ENCODE results near the gene DIP2C.

DIP2C gene

DNA sequence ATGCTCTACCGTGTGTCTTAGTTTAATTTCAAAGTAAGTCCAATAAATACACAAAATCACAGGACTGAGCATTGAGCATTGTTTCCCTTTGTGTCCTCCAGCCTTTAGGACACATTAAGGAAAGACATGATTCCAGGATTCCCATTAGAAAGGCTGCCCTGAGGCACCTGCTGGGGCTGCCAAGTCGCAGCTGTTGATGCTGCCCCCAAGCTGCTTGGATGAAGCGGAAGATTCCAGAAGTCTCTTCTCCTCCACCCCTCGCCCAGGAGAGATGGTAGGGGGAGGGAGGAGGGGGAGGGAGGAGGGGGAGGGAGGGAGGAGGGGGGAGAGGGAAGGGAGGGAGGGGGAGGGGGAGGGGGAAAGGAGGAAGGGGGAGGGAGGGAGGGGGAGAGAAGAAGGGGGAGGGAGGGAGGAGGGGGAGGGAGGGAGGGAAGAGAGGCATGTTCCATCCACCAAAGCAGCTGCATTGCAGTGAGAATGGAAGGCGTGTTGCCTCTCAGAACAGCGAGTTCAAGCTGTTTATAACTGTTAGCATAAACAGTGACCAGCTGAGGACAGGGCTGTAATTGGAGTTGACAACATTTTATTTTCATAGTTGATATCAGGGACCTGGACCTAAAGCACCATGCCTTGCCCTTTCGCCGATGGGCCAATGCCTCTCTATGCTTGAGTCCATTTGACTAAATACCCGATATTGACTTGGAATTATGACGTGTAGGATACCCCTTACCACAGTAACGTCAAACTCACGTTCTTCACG is 67.3 kb downstream of the DIP2C start:
- H3K27me3 ChIP-seq (ENCODE audit: control insufficient read depth, insufficient read depth, low read length) = no peaks in the 10 kb centered on the region
- no peaks in the 10 kb centered on the region for H3K9me3 ChIP-seq (replicated peaks; ENCODE audit: low read length)
- no peak overlapping the region for H3K4me2 ChIP-seq (ENCODE audit: low read length)
- no peak overlapping the region for H3K9ac ChIP-seq (ENCODE audit: low read depth, low read length)
- no peak overlapping the region for H3K4me3 ChIP-seq (ENCODE audit: low read length)
- H3K36me3 ChIP-seq (ENCODE audit: insufficient read depth, low read length) = peaks cover 6% of the 10 kb centered on the region
- peaks cover 37% of the 10 kb centered on the region for H3K4me1 ChIP-seq (ENCODE audit: control insufficient read depth, insufficient read depth, low read length)

DNA sequence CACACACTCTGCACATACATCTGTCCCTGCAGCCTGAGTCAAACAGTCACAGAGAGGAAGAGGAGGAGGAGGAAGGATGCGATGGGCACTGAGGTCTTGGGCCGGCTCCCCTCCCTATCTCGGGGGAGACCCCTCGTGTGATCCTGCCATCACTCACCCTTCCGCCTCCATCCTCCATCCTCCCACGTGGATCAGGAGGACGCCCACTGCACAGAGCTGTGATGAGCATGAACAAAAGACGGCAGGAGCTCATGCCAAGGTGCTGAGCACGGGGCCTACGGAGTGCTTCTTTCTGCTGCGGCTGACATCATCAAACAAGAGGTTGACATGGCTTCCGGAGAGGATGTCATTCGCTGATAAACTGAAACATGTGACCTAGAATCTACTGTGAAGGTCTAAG is 68.0 kb downstream of the DIP2C start:
- Histone ChIP-seq H3K9ac (ENCODE audit: low read depth, low read length) (no peak overlapping the region), H3K4me1 (ENCODE audit: control insufficient read depth, insufficient read depth, low read length) (peaks cover 37% of the 10 kb centered on the region), H3K9me3 (replicated peaks; ENCODE audit: low read length) (no peaks in the 10 kb centered on the region), H3K4me2 (ENCODE audit: low read length) (no peak overlapping the region), H3K4me3 (ENCODE audit: low read length) (no peak overlapping the region), H3K36me3 (ENCODE audit: insufficient read depth, low read length) (peaks cover 6% of the 10 kb centered on the region), H3K27me3 (ENCODE audit: control insufficient read depth, insufficient read depth, low read length) (no peaks in the 10 kb centered on the region)

DNA sequence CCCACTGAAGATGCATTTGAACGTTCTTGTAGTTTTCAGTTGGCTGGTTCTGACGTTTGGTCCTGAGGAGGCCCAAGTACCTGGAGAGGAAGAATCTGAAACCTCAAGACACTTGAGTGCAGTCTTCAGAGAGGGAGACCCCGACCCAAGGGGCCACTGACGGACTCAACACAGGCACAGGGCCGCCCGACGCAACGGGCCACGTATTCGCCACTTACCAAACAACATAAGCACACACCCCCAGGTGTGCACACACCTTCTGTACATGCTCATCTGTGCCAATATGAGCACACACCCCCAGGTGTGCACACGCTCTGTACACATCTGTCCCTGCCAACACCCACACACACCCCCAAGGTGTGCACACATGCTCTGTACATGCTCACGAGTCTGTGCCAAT is 68.5 kb downstream of the DIP2C start:
- Histone ChIP-seq H3K27me3 (ENCODE audit: control insufficient read depth, insufficient read depth, low read length) (no peaks in the 10 kb centered on the region), H3K9me3 (replicated peaks; ENCODE audit: low read length) (no peaks in the 10 kb centered on the region), H3K9ac (ENCODE audit: low read depth, low read length) (no peak overlapping the region), H3K4me2 (ENCODE audit: low read length) (no peak overlapping the region), H3K4me3 (ENCODE audit: low read length) (no peak overlapping the region), H3K4me1 (ENCODE audit: control insufficient read depth, insufficient read depth, low read length) (peaks cover 35% of the 10 kb centered on the region), H3K36me3 (ENCODE audit: insufficient read depth, low read length) (peaks cover 6% of the 10 kb centered on the region)

DNA sequence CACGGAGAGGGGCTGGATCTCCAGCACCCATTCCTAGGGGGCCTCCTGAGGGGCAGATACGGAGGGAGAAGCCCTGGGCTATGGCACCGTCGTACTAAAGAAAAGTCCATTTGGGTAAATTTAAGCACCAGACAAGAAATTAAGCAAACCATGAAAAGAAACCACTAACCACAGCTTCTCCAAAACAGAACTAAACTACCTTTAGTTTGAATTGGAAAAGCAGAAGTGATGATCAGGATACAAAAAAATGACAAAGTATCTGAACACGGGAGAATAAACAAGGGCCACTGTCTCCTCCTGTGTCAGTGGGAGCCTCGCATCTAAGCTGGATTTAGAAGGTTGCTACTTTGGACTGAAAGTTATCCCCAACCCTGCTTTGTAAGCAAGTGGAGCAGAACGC is 69.1 kb downstream of the DIP2C start:
- Histone ChIP-seq H3K9me3 (replicated peaks; ENCODE audit: low read length) (no peaks in the 10 kb centered on the region), H3K9ac (ENCODE audit: low read depth, low read length) (no peak overlapping the region)

DNA sequence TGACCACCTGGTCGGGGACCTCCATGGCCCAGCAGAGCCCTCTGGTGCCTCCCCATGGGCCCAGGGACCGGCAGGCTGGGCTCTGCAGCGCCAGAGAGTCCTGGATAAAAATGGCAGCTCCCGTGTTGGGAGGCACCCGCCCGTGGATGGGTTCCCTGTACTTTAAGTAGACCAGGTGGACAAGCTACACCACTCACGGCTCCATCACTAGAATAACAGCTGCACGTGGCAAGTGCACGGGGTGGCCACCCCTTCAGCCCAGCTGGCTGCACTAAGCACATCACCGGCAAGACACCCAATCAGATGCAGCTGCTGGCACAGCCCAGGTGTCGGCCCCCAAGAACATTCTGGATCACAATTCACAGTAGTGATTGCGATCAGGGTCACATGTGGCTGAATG is 69.8 kb downstream of the DIP2C start:
- H3K4me2 ChIP-seq (ENCODE audit: low read length) = no peak overlapping the region
- no peaks in the 10 kb centered on the region for H3K9me3 ChIP-seq (replicated peaks; ENCODE audit: low read length)
- H3K36me3 ChIP-seq (ENCODE audit: insufficient read depth, low read length) = peaks cover 6% of the 10 kb centered on the region
- no peak overlapping the region for H3K4me3 ChIP-seq (ENCODE audit: low read length)
- no peaks in the 10 kb centered on the region for H3K27me3 ChIP-seq (ENCODE audit: control insufficient read depth, insufficient read depth, low read length)
- H3K9ac ChIP-seq (ENCODE audit: low read depth, low read length) = no peak overlapping the region
- H3K4me1 ChIP-seq (ENCODE audit: control insufficient read depth, insufficient read depth, low read length) = peaks cover 35% of the 10 kb centered on the region

More for the DNA sequence above, 69.1 kb downstream of the DIP2C start:
- Histone ChIP-seq H3K4me2 (ENCODE audit: low read length) (no peak overlapping the region), H3K4me3 (ENCODE audit: low read length) (no peak overlapping the region), H3K27me3 (ENCODE audit: control insufficient read depth, insufficient read depth, low read length) (no peaks in the 10 kb centered on the region), H3K4me1 (ENCODE audit: control insufficient read depth, insufficient read depth, low read length) (peaks cover 35% of the 10 kb centered on the region), H3K36me3 (ENCODE audit: insufficient read depth, low read length) (peaks cover 6% of the 10 kb centered on the region)

DNA sequence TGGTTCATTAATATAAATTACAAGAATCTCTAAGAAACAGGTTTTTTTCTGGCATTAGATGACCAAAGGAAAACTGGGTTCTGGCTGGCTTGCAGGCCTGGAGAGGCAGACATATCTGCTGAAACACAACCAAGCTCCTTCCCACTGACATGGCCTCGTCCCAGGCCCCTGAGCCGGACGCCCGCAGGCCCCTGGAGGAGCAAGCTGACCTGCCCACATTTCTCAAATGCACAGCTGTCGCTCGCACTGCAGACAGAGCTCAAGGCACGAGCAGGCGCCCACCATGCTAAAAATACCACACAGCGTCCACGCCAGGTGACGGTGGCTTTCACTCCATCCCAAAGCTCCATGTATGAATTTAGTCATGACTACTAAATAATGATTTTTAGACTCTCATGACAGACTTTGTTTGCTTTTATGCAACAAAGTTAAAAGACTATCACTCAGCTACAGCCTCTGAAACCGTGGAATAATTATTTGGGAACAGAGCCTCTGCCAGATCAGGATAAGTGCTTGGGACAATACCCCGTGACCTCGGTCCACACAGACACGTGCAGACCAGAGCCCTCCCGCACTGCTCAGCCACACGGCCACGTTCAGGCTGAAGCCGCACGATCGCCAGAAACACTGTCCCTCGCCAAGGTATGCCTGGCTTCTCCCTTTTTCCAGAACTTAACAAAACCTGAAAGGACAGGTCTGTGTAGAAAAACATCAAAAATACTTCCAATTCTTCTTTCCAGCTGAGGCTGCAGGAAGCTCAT is 71.1 kb downstream of the DIP2C start:
- peaks cover 37% of the 10 kb centered on the region for H3K4me1 ChIP-seq (ENCODE audit: control insufficient read depth, insufficient read depth, low read length)
- no peak overlapping the region for H3K4me3 ChIP-seq (ENCODE audit: low read length)
- no peaks in the 10 kb centered on the region for H3K27me3 ChIP-seq (ENCODE audit: control insufficient read depth, insufficient read depth, low read length)
- H3K9me3 ChIP-seq (replicated peaks; ENCODE audit: low read length) = no peaks in the 10 kb centered on the region
- H3K4me2 ChIP-seq (ENCODE audit: low read length) = peak overlapping the region; percentile 10
- peaks cover 6% of the 10 kb centered on the region for H3K36me3 ChIP-seq (ENCODE audit: insufficient read depth, low read length)
- no peak overlapping the region for H3K9ac ChIP-seq (ENCODE audit: low read depth, low read length)

DNA sequence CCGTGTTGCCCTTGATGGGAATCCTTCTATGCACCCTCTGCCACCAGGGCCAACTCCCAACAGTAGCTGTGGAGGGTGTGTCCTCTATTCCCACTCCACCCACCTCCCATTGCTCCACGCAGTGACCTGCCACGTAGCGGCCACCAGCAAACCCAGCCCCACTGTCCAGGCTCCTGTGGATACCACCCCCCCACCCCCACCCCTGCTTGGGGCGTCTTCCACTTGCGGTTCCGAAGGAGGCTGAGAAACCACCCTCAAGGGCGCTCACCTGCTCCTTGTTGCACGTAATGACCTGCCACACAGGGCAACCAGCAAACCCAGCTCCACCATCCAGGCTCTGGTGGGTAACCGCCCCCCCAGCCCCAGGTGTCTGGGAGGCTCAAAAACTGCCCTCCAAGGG is 72.0 kb downstream of the DIP2C start:
- Histone ChIP-seq H3K27me3 (ENCODE audit: control insufficient read depth, insufficient read depth, low read length) (no peaks in the 10 kb centered on the region), H3K4me2 (ENCODE audit: low read length) (no peak overlapping the region), H3K4me3 (ENCODE audit: low read length) (no peak overlapping the region), H3K9ac (ENCODE audit: low read depth, low read length) (no peak overlapping the region), H3K9me3 (replicated peaks; ENCODE audit: low read length) (no peaks in the 10 kb centered on the region), H3K4me1 (ENCODE audit: control insufficient read depth, insufficient read depth, low read length) (peaks cover 39% of the 10 kb centered on the region), H3K36me3 (ENCODE audit: insufficient read depth, low read length) (peaks cover 6% of the 10 kb centered on the region)

DNA sequence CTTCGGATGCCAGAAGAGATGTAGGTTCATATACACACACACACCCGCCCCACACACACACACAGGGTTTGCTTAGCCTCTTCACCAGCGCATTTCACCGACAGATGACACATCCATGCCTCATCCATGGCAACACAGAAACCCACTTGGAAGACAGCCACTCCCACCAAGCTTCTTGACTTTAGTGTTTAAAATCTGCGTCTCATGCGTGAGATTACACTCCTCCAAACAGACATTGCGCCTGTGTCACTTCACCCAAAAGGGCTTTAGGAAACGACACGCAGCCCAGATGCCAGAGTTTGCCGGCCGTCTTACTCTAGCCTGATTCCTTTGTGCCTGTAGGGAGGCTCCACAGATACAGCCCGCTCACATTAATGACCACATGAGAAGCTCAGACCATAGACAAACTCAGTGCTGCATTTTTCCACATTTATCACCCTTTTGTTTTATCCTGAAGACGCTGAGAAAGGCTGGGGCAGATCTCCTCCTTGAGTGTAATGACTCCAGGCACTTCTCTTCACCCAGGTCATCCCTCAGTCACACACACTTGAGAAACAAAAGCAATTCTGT is 73.8 kb downstream of the DIP2C start:
- Histone ChIP-seq H3K36me3 (ENCODE audit: insufficient read depth, low read length) (no peaks in the 10 kb centered on the region), H3K4me3 (ENCODE audit: low read length) (no peak overlapping the region), H3K27me3 (ENCODE audit: control insufficient read depth, insufficient read depth, low read length) (no peaks in the 10 kb centered on the region), H3K4me2 (ENCODE audit: low read length) (peak overlapping the region; percentile 68), H3K4me1 (ENCODE audit: control insufficient read depth, insufficient read depth, low read length) (peaks cover 48% of the 10 kb centered on the region), H3K9me3 (replicated peaks; ENCODE audit: low read length) (no peaks in the 10 kb centered on the region), H3K9ac (ENCODE audit: low read depth, low read length) (no peak overlapping the region)

DNA sequence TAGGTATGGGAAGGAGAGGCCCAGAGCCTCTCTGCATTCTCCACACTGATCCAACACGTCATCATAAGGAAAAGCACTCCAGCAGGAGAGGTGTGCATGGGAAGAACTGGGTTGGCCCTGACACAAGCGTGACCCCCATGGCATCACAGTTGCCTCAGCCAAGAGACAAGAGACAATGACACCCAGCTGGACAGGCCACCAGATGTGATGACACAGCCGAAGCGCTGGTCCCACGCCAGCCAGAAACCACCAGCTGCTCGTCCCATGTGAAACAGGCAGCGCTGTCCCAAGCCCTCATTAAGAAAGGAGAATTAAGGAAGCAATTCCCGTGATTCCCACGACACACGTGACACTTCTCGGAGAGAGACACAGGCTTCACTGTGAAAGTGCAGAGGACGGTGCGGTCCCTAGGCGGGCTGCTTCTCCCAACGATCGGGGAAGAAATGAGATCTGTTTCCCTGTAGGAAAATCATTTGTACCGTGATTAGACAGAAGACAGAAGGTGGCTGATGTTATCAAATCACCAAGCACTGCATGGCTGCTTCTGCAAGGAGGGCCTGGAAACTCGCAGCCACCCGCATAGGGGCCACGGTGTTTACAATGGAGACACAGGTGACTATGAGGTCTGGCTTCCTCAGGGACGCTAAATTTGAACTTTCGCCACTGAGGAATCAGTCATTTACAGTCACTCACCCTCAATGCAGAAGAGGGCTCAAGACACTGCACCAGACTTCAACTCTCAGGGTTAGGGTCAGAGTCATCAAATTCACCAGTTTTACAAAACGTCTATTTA is 74.5 kb downstream of the DIP2C start:
- no peaks in the 10 kb centered on the region for H3K9me3 ChIP-seq (replicated peaks; ENCODE audit: low read length)
- H3K27me3 ChIP-seq (ENCODE audit: control insufficient read depth, insufficient read depth, low read length) = no peaks in the 10 kb centered on the region
- no peak overlapping the region for H3K9ac ChIP-seq (ENCODE audit: low read depth, low read length)
- no peaks in the 10 kb centered on the region for H3K36me3 ChIP-seq (ENCODE audit: insufficient read depth, low read length)
- H3K4me3 ChIP-seq (ENCODE audit: low read length) = no peak overlapping the region
- peaks cover 48% of the 10 kb centered on the region for H3K4me1 ChIP-seq (ENCODE audit: control insufficient read depth, insufficient read depth, low read length)
- H3K4me2 ChIP-seq (ENCODE audit: low read length) = peak overlapping the region; percentile 42

DNA sequence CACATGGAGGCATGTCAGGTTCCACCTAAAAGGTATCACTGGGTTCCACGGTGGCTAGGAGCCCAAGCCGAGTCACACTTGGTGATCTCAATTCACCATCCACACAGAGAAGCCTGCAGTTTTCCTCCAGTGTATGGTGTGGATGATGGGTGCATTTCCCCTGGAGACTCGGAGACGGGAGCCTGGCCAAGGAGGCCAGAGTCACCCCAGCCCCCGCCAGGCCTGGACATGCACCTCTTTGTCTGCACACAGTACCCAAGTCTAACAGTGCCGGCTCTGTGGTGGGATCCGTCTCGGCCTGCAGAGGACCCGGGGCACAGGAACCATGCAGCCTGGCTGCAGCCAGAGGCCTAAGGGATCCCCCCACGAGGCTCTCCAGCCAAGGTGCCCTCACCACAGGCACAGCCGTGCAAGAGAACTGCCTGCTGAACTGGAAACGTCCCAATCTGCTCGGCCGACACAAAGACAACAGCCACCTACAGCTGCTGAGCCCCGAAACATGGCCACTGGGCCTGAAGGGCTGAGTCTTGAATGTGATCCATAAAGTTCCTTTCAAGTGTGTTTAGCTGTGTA is 75.2 kb downstream of the DIP2C start:
- Histone ChIP-seq H3K36me3 (ENCODE audit: insufficient read depth, low read length) (no peaks in the 10 kb centered on the region), H3K4me3 (ENCODE audit: low read length) (no peak overlapping the region), H3K4me1 (ENCODE audit: control insufficient read depth, insufficient read depth, low read length) (peaks cover 48% of the 10 kb centered on the region), H3K9ac (ENCODE audit: low read depth, low read length) (no peak overlapping the region), H3K9me3 (replicated peaks; ENCODE audit: low read length) (no peaks in the 10 kb centered on the region), H3K4me2 (ENCODE audit: low read length) (no peak overlapping the region), H3K27me3 (ENCODE audit: control insufficient read depth, insufficient read depth, low read length) (no peaks in the 10 kb centered on the region)
